ENCODE measurements around the gene COLEC11.

Gene COLEC11

GRCh38 chr2:3655871-3656761 is 61.2 kb downstream of the COLEC11 start:
- FAIRE-seq, result no peak

DNA sequence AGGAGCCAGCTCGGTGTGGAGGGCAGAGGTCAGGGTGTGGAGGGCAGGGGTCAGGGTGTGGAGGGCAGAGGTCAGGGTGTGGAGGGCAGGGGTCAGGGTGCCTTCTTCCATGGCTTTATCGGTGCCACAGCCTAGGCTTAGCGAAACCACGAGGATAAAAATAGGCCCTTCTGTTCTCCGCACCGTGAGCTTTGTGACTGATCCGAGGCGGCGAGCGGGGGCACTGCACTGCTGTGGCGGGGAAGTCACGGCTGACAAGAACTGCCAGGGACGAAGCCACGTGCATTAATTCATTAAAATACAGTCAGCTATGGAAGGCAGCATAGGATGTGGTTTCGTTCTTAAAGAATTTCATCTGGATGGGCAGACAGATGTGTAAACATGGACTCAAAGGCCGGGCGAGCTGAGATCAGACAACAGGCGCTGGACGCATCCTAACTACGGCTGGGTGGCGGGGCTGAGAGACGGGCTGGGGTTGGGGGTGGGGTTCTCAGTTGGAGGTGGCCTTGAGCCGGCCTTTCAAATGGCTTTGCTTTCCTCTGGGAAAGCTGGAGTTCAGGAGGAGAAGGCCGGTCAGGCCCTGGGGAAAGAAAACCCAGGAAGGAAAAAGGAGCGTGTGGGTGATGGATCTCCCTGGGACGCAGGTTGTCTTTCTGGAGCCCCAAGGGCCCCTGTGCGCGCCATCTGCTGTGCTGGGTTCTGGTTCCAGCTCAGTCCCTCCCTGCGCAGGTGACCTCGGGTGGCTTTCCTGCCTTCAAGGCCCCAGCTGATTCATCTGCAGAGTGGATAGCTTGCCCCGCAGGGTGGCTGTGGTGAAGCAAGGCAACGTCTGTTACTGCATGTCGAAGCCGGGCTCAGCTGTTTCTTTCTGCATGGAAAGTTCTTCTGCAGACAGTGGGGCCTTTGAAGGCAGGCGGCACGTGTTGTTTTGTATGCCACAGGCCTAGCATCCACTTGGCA is 62.1 kb downstream of the COLEC11 start:
- FAIRE-seq, result no peak

- no peak for FAIRE-seq
Observed at GRCh38 chr2:3657881-3658280, 63.0 kb downstream of the COLEC11 start, which contains the start of gene ALLC. Gene ALLC, plus strand, starts transcription at chr2:3658200. Its CDS starts 12,958 bp downstream, at chr2:3671158.

DNA sequence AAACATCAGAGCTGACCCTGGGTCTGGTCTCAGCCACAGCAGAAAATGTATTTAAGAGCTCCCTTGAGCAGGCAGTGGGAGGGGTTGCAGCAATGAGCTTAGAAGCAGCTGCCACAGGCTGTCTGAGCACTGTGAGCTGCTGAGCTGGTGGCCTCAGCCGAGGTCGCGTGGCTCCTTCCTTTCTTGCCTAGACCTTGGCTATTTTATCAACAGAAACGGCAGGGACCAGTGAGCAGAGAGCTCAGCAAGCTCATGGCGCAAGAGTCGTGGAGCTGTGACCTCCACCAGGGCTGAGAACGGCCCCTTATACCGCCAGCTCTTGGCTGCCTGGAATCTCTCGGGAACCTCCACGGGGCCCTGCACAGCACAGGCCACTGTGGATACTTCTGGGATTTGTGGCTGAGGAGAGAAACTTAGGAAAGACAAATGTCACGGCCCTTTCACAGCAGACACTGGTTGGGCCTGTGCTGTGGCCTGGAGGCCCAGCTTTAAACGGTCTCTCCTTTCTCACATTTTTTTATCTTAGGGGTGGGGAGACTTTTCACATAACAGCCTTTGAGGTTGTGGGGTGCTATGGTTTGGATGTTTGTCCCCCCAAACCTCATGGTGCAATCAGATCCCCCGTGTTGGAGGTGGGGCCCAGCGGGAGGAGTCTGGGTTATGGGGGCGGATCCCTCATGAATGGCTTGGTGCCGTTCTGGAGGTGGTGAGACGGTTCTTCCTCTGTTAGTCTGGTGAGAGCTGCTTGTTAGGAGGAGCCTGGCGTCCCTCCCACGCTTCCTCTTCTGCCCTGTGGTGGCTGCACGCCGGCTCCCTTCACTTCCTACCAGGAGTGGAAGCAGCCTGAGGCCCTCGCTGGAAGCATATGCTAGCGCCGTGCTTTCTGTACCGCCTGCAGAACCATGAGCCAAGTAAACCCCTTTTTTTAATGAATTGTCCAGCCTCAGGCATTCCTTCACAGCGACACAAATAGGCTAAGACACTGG is 64.8 kb downstream of the COLEC11 start:
- no peak for FAIRE-seq

DNA sequence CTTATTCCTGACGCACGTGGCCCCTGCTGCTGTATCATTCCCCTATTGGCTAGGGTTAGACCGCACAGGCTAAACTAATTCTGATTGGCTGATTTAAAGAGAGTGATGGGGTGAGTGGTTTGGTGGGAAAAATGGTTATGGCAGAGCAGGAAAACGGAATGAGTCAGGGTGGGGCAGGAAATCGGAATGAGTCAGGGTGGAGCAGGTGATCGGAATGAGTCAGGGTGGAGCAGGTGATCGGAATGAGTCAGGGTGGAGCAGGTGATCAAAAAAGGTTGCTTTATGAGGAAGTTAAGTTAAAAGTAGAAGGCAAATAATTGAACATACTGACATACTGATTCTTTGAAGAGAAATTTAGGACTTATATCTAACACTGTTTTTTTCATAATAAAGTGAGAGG is 65.7 kb downstream of the COLEC11 start:
- peak; percentile 92 for FAIRE-seq

GRCh38 chr2:3661149-3661660 is 66.3 kb downstream of the COLEC11 start:
- no peak for FAIRE-seq

DNA sequence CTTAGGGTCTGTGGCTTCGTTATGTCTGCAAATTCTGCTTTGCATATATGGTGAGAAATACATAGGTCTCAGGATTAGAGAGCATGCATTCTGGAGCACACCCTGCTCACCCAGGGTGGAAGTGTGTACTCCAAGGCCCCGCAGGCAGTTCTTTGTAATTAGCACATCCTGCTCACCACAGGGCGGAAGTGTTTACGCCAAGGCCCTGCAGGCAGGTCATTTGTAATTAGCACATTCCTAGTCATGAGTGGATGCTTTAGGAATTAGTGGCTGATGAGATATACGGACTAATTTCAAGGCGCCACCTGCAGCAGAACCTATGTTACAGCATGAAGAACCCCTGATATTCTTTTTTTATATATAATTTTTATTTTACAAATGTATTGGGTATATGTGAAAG is 67.3 kb downstream of the COLEC11 start:
- peak; percentile 91 for FAIRE-seq

DNA sequence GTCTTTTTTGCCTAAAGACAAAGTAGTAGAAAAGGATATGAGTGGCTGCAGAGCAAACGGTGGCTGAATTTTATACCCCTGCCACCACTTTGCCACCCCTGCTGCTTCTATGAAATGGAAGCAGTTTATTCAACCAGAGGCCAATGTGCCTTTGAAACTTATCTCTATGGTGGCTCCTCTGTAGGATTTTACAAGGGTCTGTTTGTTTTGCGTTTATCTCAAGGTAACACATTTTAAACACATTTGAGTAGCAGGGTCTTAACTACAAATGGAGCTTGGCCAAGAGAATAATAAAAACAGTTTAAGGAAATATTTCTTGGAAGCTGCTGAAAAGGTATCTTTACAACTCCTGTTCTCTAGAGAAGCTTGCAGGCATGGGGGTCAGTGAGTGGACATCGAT is 69.2 kb downstream of the COLEC11 start:
- no peak for FAIRE-seq

DNA sequence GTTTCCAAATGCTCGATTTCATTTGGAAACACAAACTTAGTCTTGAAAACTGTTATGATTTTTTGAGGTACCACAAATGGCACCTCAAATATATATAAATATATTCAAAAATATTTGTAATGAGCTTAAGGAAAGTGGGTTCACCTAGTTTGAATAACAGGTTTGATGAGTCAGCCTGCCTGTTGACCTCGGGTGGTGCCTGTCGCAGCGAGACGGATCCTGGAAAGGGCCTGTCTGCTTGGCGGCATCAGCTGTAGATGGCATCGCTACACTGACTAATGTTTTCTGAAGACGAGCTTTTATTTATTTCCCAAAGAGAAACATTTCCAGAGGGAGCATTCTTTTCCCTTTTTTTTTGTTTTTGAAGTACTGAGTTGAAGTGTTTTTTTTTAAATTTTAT is 70.0 kb downstream of the COLEC11 start:
- FAIRE-seq, result no peak

DNA sequence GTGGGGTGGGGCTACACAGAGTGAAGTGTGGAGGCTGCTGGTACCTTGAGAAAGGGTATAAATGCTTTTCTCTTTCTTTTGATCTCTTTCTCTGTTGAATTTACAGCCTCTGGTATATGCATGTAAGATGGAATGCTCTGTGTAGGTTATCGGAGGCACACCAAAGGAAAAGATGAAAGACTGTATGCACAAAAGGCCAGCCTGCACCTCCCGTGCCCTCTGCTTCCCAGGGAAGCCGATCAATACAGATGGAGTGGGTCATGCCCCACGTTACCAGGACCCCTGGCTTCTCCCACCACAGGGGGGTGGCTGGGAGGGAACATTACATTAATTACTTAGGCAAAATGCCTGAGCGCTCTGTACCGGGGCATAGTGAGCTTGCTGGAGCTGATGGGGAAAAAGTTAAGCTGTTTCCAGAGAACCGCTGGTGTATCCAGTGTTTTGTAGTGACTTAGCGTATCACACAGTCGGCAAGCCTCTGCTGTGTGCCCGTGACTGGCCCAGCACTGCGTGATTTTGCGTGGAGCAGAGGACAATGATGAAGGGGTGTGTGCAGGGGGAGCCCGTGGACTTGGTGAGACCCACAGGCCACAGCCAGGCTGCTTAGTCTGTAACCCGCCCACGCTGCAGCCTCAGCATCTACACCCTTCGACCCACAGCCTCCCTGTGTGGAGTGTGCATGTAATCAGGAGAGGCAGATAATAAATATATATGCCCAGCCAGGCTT is 71.1 kb downstream of the COLEC11 start:
- FAIRE-seq, result no peak

- no peak for FAIRE-seq
Observed at GRCh38 chr2:3666613-3666975, 71.7 kb downstream of the COLEC11 start.

DNA sequence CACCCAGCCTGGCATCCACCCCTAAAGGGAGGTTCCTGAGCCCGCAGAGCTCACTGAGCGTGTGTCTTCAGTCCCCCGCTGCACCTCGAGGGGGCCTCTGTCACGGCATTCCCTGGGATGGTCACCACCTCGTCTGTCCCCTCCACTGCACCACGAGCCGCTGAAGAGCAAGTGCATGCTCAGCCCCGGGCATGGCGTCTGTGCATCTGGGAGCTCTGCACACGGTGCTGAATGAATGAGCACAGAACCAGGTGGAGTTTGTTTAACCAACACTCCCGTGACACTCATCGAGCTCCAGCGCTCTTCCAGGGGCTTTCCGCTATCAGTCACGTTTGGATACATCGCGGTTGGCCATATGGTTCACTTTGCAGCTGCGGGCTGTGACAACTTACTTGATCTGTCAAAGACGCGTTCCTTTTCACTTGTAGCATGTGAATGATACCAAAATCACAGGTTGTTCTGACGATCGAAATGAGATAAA is 72.3 kb downstream of the COLEC11 start:
- no peak for FAIRE-seq

DNA sequence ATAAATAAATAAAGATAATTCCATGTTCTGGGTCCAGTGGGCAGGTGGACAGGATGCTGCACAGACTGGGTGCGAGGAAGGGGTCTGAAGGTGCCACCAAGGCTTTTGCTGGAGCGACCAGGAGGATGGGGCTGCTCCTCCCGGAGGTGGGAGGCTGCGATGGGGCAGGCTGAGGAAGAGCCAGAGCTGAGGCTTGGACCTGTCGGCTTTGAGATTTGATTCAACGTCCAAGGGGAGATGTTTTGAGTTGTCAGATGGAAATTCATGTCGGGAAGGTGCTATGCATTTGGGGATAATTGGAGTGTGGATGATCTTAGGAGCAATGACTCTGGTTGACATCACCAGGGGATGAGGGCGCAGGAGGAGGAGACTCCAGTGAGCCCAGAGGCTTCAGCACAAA is 74.7 kb downstream of the COLEC11 start:
- FAIRE-seq, result no peak

- FAIRE-seq, result no peak
Observed at GRCh38 chr2:3670376-3670775, 75.5 kb downstream of the COLEC11 start.

GRCh38 chr2:3670941-3671340 is 76.0 kb downstream of the COLEC11 start:
- no peak for FAIRE-seq

GRCh38 chr2:3672861-3673678 is 78.2 kb downstream of the COLEC11 start:
- no peak for FAIRE-seq

GRCh38 chr2:3674066-3674845 is 79.3 kb downstream of the COLEC11 start:
- FAIRE-seq, result no peak

DNA sequence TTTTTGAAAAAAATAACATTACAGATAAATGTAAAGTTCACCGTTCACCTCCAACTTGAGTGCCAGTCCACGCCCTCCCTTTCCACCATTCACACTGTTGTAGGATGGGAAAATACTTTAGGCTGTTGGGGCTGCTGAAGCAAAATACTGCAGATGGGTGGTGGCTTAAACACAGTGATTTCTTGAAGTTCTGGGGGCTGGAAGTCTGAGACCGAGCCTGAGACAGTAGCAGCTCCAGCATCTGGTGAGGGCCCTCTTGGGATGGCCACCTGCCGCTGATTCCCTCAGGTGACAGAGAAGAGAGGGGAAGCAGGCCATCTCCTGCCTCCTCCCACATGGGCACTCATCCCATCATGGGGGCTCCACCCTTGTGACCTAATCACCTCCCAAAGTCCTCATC is 80.8 kb downstream of the COLEC11 start:
- FAIRE-seq, result no peak

DNA sequence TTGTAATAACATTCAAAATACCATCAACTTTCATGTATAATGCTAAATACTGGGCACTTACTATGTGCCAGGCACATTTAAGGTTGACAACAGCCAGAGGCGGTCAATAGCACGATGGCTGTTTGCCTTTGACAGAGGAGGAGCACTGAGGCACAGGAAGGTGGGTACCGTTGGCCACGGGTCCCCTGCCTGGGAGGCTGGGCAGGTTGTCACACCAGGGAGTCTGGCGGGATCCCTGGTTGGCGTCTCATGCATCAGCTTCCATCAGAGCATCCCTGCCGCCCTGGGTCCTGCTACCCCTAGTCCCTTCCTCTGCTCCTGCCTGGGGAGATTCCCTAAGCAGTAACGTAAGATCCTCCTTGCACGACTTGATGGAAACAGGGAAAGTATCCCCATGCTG is 82.5 kb downstream of the COLEC11 start:
- no peak for FAIRE-seq

DNA sequence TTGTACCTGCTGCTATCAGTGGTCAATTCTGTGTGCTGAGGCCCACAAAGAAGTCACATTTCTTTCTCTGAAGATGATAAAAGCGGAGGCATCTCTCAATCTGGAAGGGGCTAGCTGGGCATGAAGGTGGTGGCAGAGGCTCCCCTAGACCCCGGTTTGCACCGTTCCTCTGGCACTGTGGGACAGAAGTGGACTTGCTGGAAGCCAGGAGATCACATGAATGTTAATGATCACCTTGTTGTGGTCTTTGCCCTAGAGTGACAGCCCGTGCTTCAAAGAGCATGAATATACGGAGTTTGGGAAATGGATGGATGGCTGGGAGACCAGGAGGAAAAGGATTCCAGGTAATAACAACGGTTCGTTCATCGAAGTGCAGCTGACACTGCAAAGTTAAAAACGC is 83.3 kb downstream of the COLEC11 start:
- no peak for FAIRE-seq
